ENCODE data around the gene C11orf24.

Gene C11orf24

GRCh38 chr11:68212421-68213134 is 59.2 kb downstream of the C11orf24 start:
- in situ Hi-C loops (cut with MboI; ENCODE audit: low sequenced_read_pairs) = no loop called here

- in situ Hi-C loops (cut with MboI; ENCODE audit: low sequenced_read_pairs) = no loop called here
Measured at GRCh38 chr11:68211546-68211945, 60.2 kb downstream of the C11orf24 start.
